Measurements from ENCODE around the gene LILRA6. TPM values are rescaled to one million over a fixed set of nuclear protein-coding genes. Genes with fewer than 3 reads are reported as not detected.
"Not testable (repeated sequence)": the region's sequence is repeated elsewhere in the genome, so short reads cannot be mapped to it uniquely, and the experiment has no call there.

Gene LILRA6
- total and polyA plus RNA-seq, 2 of the 8 experiments (the other 6 are each of a cell fraction or from before 2014, with no cell fraction given), result not detected

DNA sequence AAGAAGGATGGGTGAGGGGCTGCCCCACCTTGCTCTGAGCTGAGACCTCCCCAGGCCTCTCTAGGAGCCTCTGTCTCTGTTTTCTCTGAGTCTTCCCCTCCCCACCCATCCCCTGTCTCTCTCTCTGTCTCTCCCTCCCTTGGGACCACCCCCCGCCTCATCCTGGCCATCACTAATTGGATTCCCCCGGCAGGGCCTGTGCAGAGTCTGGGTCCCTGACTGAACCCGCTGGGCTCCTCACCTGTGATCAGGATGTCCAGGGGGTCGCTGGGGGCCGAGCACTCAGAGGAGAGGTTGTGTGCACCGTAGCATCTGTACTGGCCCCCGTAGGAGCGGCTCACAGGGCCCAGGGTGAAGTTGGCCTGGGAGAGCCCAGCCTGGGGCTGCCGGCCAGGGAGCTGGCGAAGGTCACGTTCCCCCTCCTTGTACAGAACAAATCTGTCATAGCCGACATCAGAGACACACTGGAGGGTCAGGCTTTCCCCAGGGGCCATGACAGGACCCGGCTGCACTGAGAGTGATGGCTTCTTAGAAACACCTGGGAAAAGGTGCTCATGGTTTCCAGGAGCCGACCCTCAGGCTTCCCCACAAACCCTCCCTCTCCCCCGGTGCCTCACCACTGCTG, 36.1 kb upstream of the LILRA6 start:
- H3K14ac ChIP-seq (ENCODE audit: insufficient read length); H3K79me1 ChIP-seq (ENCODE audit: low read depth, low read length); H4K5ac ChIP-seq (ENCODE audit: insufficient read length, low read depth, low read length); H3K27ac ChIP-seq (ENCODE audit: low read depth, low read length); H3K4me3 ChIP-seq (ENCODE audit: extremely low read depth in 1 of 4, insufficient read depth in 2 of 4, low read depth in 3 of 4, low read length in 4 of 4); H2BK5ac ChIP-seq (ENCODE audit: low read depth, low read length); H3K4me2 ChIP-seq (ENCODE audit: insufficient read depth in 1 of 2, low read depth in 2 of 2, low read length in 2 of 2); H3K9ac ChIP-seq (replicated peaks in 1 of 4; ENCODE audit: extremely low read depth in 1 of 4, low read depth in 3 of 4, low read length in 3 of 4); H3K56ac ChIP-seq (replicated peaks; ENCODE audit: insufficient read length, low read depth, low read length); H3K27me3 ChIP-seq (replicated peaks in 1 of 4; ENCODE audit: control insufficient read depth in 3 of 4, extremely low read depth in 1 of 4, insufficient read depth in 3 of 4, low read length in 3 of 4); H2BK15ac ChIP-seq (ENCODE audit: low read length); H3K23ac ChIP-seq (ENCODE audit: insufficient read length); H3K9me3 ChIP-seq (ENCODE audit: insufficient read depth in 2 of 2, low read depth in 1 of 2, low read length in 1 of 2); H3K36me3 ChIP-seq (ENCODE audit: control insufficient read depth in 2 of 4, insufficient read depth in 4 of 4, low read length in 3 of 4); H3K23me2 ChIP-seq (ENCODE audit: low read depth, low read length); H4K91ac ChIP-seq (replicated peaks; ENCODE audit: insufficient read length, low read length); H3K79me2 ChIP-seq (ENCODE audit: control insufficient read depth in 1 of 2, insufficient read depth in 2 of 2, low read length in 2 of 2); H2AFZ ChIP-seq (ENCODE audit: low read length); H2BK120ac ChIP-seq (replicated peaks; ENCODE audit: low read depth, low read length); DNase-seq (ENCODE audit: low read depth in 1 of 2, low spot score in 2 of 2); H3K4ac ChIP-seq (replicated peaks; ENCODE audit: insufficient read length, low read depth, low read length); FAIRE-seq; H2AK5ac ChIP-seq (ENCODE audit: low read depth, low read length); H4K20me1 ChIP-seq (replicated peaks in 1 of 2; ENCODE audit: control insufficient read depth in 1 of 2, insufficient read depth in 2 of 2, low read length in 2 of 2); H2BK12ac ChIP-seq (ENCODE audit: low read depth, low read length); H2BK20ac ChIP-seq (ENCODE audit: low read length); H4K8ac ChIP-seq (ENCODE audit: extremely low read depth, insufficient read depth, low read length); H3K18ac ChIP-seq (ENCODE audit: extremely low read depth, low read length); H3K4me1 ChIP-seq (replicated peaks in 1 of 4; ENCODE audit: control insufficient read depth in 3 of 4, insufficient read depth in 4 of 4, low read length in 3 of 4): not testable (repeated sequence)
- ChIA-PET CTCF (ENCODE audit: partially characterized antibody) (interaction anchor here (1.0 to 5.9 kb wide), 3 partner anchors 12 to 81 kb away, joined by 3 to 31 read pairs (median 3); no protein-coding TSS in a partner anchor), POLR2A (ENCODE audit: partially characterized antibody) (interaction anchor here (0.6 to 1.3 kb wide), 3 partner anchors 76 to 163 kb away, joined by 3 to 4 read pairs (median 3); partner anchors contain the start of genes PRPF31, RPS9 and TFPT)
- 81% methylated on average over 7 of the region's 15 CpGs; no CpG with 5 or more reads in 1 of the 2 experiments for WGBS, 2 experiments (ENCODE audit: extremely low coverage in 1 of 2, insufficient coverage in 1 of 2, insufficient read length in 1 of 2, insufficient replicate concordance in 2 of 2, low coverage in 1 of 2, low lambda C conversion rate in 2 of 2, missing lambda C conversion rate in 1 of 2)

DNA sequence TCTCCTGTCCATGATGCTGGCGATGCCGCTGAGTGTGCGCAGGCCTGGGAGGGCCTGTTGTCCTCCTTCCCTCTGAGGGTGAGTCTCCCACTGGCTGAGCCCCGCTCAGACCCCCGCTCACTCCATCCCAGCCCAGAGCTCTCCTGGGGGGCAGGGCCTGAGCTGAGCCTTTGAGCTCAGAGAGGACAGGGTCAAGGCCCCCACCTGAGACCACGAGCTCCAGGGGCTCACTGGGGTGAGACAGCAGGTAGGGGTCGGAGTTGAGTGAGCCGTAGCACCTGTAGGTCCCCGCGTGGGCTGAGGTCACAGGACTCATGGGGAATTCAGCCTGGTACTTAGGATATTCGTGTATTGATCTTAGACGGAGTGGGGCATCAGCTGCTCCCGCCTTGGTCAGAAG, 35.5 kb upstream of the LILRA6 start:
- not testable (repeated sequence) for H4K20me1 ChIP-seq (replicated peaks in 1 of 2; ENCODE audit: control insufficient read depth in 1 of 2, insufficient read depth in 2 of 2, low read length in 2 of 2); H2BK20ac ChIP-seq (ENCODE audit: low read length); FAIRE-seq; H4K91ac ChIP-seq (replicated peaks; ENCODE audit: insufficient read length, low read length); H3K36me3 ChIP-seq (ENCODE audit: control insufficient read depth in 2 of 4, insufficient read depth in 4 of 4, low read length in 3 of 4); H3K4ac ChIP-seq (replicated peaks; ENCODE audit: insufficient read length, low read depth, low read length); H2BK12ac ChIP-seq (ENCODE audit: low read depth, low read length); H3K9ac ChIP-seq (replicated peaks in 1 of 4; ENCODE audit: extremely low read depth in 1 of 4, low read depth in 3 of 4, low read length in 3 of 4); H3K56ac ChIP-seq (replicated peaks; ENCODE audit: insufficient read length, low read depth, low read length); H3K18ac ChIP-seq (ENCODE audit: extremely low read depth, low read length); H2BK5ac ChIP-seq (ENCODE audit: low read depth, low read length); H3K23ac ChIP-seq (ENCODE audit: insufficient read length); H3K23me2 ChIP-seq (ENCODE audit: low read depth, low read length); H3K14ac ChIP-seq (ENCODE audit: insufficient read length); H2BK15ac ChIP-seq (ENCODE audit: low read length); H2AFZ ChIP-seq (ENCODE audit: low read length); H3K4me3 ChIP-seq (ENCODE audit: extremely low read depth in 1 of 4, insufficient read depth in 2 of 4, low read depth in 3 of 4, low read length in 4 of 4); H3K79me2 ChIP-seq (ENCODE audit: control insufficient read depth in 1 of 2, insufficient read depth in 2 of 2, low read length in 2 of 2); H3K79me1 ChIP-seq (ENCODE audit: low read depth, low read length); H2AK5ac ChIP-seq (ENCODE audit: low read depth, low read length); H3K9me3 ChIP-seq (ENCODE audit: insufficient read depth in 2 of 2, low read depth in 1 of 2, low read length in 1 of 2); H3K4me2 ChIP-seq (ENCODE audit: insufficient read depth in 1 of 2, low read depth in 2 of 2, low read length in 2 of 2); H3K4me1 ChIP-seq (replicated peaks in 1 of 4; ENCODE audit: control insufficient read depth in 3 of 4, insufficient read depth in 4 of 4, low read length in 3 of 4); DNase-seq (ENCODE audit: low read depth in 1 of 2, low spot score in 2 of 2); H2BK120ac ChIP-seq (replicated peaks; ENCODE audit: low read depth, low read length); H3K27me3 ChIP-seq (replicated peaks in 1 of 4; ENCODE audit: control insufficient read depth in 3 of 4, extremely low read depth in 1 of 4, insufficient read depth in 3 of 4, low read length in 3 of 4); H4K5ac ChIP-seq (ENCODE audit: insufficient read length, low read depth, low read length); H4K8ac ChIP-seq (ENCODE audit: extremely low read depth, insufficient read depth, low read length); H3K27ac ChIP-seq (ENCODE audit: low read depth, low read length)
- ChIA-PET POLR2A (ENCODE audit: partially characterized antibody) (interaction anchor here (1.3 kb wide), 1 partner anchor 77 kb away, joined by 4 read pairs; the partner anchor contains the start of gene RPS9), CTCF (ENCODE audit: partially characterized antibody) (interaction anchor here (1.0 to 5.9 kb wide), 3 partner anchors 11 to 80 kb away, joined by 3 to 31 read pairs (median 3); no protein-coding TSS in a partner anchor)
- WGBS, 2 experiments (ENCODE audit: extremely low coverage in 1 of 2, insufficient coverage in 1 of 2, insufficient read length in 1 of 2, insufficient replicate concordance in 2 of 2, low coverage in 1 of 2, low lambda C conversion rate in 2 of 2, missing lambda C conversion rate in 1 of 2), result 85% methylated on average over 9 of the region's 13 CpGs; no CpG with 5 or more reads in 1 of the 2 experiments
